Measurements from ENCODE around the gene ABCA6. TPM values are rescaled to one million over a fixed set of nuclear protein-coding genes. Genes with fewer than 3 reads are reported as not detected.
A peak's percentile ranks its signal among the peaks of the same experiment; 100 is the strongest.

Gene ABCA6
- total and polyA plus RNA-seq, 2 of the 13 experiments (the other 11 are each of a cell fraction or from before 2014, with no cell fraction given): 0.05 to 0.11 TPM

GRCh38 chr17:69047368-69048263 is 94.1 kb downstream of the ABCA6 start (continued):
- TF ChIP-seq ZBTB37 (CRISPR knock-in tag; IDR thresholded peaks at IDR 0.05): 0 out of 2 replicates have a peak, but pooled peaks have one; percentile 67
- TF ChIP-seq TFAP4 (IDR thresholded peaks at IDR 0.05; ENCODE audit: borderline replicate concordance, low read depth): peak; percentile 89
- no peak for TF ChIP-seq YY1 (IDR thresholded peaks at IDR 0.05; ENCODE audit: insufficient read depth, insufficient replicate concordance, low read depth, low read length)
- no peak for TF ChIP-seq ZNF549 (CRISPR knock-in tag; IDR thresholded peaks at IDR 0.05)
- TF ChIP-seq ZFP91 (CRISPR knock-in tag; IDR thresholded peaks at IDR 0.05; ENCODE audit: borderline replicate concordance): peak; percentile 38; the same call in 1 of the 2 replicates
- no peak for TF ChIP-seq KDM5B (CRISPR knock-in tag; IDR thresholded peaks at IDR 0.05; ENCODE audit: borderline replicate concordance)
- TF ChIP-seq ZNF430 (CRISPR knock-in tag; IDR thresholded peaks at IDR 0.05): no peak; the same call in 1 of the 2 replicates
- TF ChIP-seq AGO1 (IDR thresholded peaks at IDR 0.05; ENCODE audit: low read depth, low read length, poor library complexity, severe bottlenecking): no peak
- peak; percentile 100 for TF ChIP-seq FOXO1 (CRISPR knock-in tag; IDR thresholded peaks at IDR 0.05)
- TF ChIP-seq, protein P1, sequence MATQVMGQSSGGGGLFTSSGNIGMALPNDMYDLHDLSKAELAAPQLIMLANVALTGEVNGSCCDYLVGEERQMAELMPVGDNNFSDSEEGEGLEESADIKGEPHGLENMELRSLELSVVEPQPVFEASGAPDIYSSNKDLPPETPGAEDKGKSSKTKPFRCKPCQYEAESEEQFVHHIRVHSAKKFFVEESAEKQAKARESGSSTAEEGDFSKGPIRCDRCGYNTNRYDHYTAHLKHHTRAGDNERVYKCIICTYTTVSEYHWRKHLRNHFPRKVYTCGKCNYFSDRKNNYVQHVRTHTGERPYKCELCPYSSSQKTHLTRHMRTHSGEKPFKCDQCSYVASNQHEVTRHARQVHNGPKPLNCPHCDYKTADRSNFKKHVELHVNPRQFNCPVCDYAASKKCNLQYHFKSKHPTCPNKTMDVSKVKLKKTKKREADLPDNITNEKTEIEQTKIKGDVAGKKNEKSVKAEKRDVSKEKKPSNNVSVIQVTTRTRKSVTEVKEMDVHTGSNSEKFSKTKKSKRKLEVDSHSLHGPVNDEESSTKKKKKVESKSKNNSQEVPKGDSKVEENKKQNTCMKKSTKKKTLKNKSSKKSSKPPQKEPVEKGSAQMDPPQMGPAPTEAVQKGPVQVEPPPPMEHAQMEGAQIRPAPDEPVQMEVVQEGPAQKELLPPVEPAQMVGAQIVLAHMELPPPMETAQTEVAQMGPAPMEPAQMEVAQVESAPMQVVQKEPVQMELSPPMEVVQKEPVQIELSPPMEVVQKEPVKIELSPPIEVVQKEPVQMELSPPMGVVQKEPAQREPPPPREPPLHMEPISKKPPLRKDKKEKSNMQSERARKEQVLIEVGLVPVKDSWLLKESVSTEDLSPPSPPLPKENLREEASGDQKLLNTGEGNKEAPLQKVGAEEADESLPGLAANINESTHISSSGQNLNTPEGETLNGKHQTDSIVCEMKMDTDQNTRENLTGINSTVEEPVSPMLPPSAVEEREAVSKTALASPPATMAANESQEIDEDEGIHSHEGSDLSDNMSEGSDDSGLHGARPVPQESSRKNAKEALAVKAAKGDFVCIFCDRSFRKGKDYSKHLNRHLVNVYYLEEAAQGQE (IDR thresholded peaks at IDR 0.05; ENCODE audit: borderline replicate concordance in 1 of 2, low read depth in 1 of 2, low read length in 2 of 2): no peak; a peak in 1 of 4 replicates
- TF ChIP-seq IKZF5 (CRISPR knock-in tag; IDR thresholded peaks at IDR 0.05): peak; percentile 86
- TF ChIP-seq ASH2L (IDR thresholded peaks at IDR 0.05; ENCODE audit: insufficient read length, low read depth, low read length): peak; percentile 93
- TF ChIP-seq ZNF33B (CRISPR knock-in tag; IDR thresholded peaks at IDR 0.05): no peak; the same call in 1 of the 2 replicates
- peak; percentile 83; the same call in 1 of the 2 replicates for TF ChIP-seq TBP (CRISPR knock-in tag; IDR thresholded peaks at IDR 0.05)
- 0 out of 2 replicates have a peak, but pooled peaks have one; percentile 50 for TF ChIP-seq GLI4 (CRISPR knock-in tag; IDR thresholded peaks at IDR 0.05; ENCODE audit: borderline replicate concordance)
- TF ChIP-seq, protein P2, sequence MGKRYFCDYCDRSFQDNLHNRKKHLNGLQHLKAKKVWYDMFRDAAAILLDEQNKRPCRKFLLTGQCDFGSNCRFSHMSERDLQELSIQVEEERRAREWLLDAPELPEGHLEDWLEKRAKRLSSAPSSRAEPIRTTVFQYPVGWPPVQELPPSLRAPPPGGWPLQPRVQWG (CRISPR knock-in tag; IDR thresholded peaks at IDR 0.05; ENCODE audit: borderline replicate concordance, low read depth): no peak

Data from HepG2 (cell line).